Adrenal gland (tissue), 12 donors: ENCODE measurements around the gene HEYL. TPM values are rescaled to one million over a fixed set of nuclear protein-coding genes. Genes with fewer than 3 reads are reported as not detected.
A peak's percentile ranks its signal among the peaks of the same experiment; 100 is the strongest.

Experiments
- DNase-seq, 7 donors: peaks; one replicate each; pipeline ENCODE4 v3.0.0-alpha.2; 2019 to 2020
- H3K27ac ChIP-seq, 5 donors: fragments of 200-600 bp; sonication (generic) in 4 of 5; 1 replicate in 3 of 5; 2 replicates in 2 of 5; pipeline versions ENCODE4 v1.5.1 to v1.8.0; 2016 to 2020; ENCODE audit warnings: mild to moderate bottlenecking in 1 of 5
- H3K27me3 ChIP-seq: fragments of 200-600 bp; 2 replicates; pipeline ENCODE4 v1.8.0; 2021
- H3K36me3 ChIP-seq, 2 donors: fragments of 200-600 bp; replicated peaks in 1 of 2; 1 replicate in 1 of 2; 2 replicates in 1 of 2; pipeline versions ENCODE4 v1.5.1 to v1.8.0; 2018 to 2022
- H3K4me1 ChIP-seq, 2 donors: fragments of 200-600 bp; replicated peaks in 1 of 2; 1 replicate in 1 of 2; 2 replicates in 1 of 2; pipeline versions ENCODE4 v1.5.1 to v1.8.0; 2018 to 2021
- H3K4me3 ChIP-seq, 4 donors: fragments of 200-600 bp; sonication (generic) in 3 of 4; one replicate each; pipeline ENCODE4 v1.5.1; 2016 to 2018
- H3K9me3 ChIP-seq, 3 donors: fragments of 200-600 bp; sonication (generic) in 1 of 3; replicated peaks in 1 of 3; 1 replicate in 2 of 3; 2 replicates in 1 of 3; pipeline versions ENCODE4 v1.5.1 to v1.8.0; 2016 to 2021
- CTCF ChIP-seq, 6 experiments: fragments of 450-650 bp in 4 of 6; fragments of 200-600 bp in 2 of 6; sonication (generic) in 1 of 6; IDR thresholded peaks; 1 replicate in 5 of 6; 2 replicates in 1 of 6; pipeline versions ENCODE4 v1.5.1 to v1.8.0; 2016 to 2021; ENCODE audit warnings: antibody characterized with exemption in 6 of 6, mild to moderate bottlenecking in 2 of 6, moderate library complexity in 1 of 6
- POLR2A ChIP-seq, 2 donors: fragments of 450-650 bp; IDR thresholded peaks; one replicate each; pipeline ENCODE4 v1.6.1; 2017; ENCODE audit warnings: antibody characterized with exemption in 2 of 2, mild to moderate bottlenecking in 2 of 2, moderate library complexity in 1 of 2
- WGBS, 4 donors: extraction: QIAGEN DNeasy Blood & Tissue Kit in 2 of 4; methylation state at CpG; one replicate each; pipeline versions ENCODE4 v1.1.5 to v1.1.7; 2013 to 2017; 5-methylcytosine and 5-hydroxymethylcytosine counted together
- intact Hi-C, 2 donors: fragments of 100-400 bp; cut with DNase I; formaldehyde crosslinking; loops; one replicate each; pipeline versions ENCODE4 v1.14.1 to v1.15.0; 2022 to 2023
- polyA plus RNA-seq, 3 donors: library from polyadenylated mRNA; stranded (reverse); fragments of 200-250 nt in 2 of 3; fragments of 350-450 nt in 1 of 3; fragmentation: Illumina TruSeq in 1 of 3; extraction: RNeasy Lipid Tissue Mini Kit (QIAGEN cat#74804) in 1 of 3; gene quantifications; one replicate each; pipeline ENCODE4 v1.2.3, GENCODE V29; 2013 to 2014
- total RNA-seq, 9 donors: library from RNA; depleted of rRNA in 4 of 9; stranded (reverse); fragments of >200 nt in 4 of 9; fragments of 120-200 nt in 1 of 9; fragmentation: NEBNext Ultra II Directional in 1 of 9; extraction: Animal tissue kit (Norgen Biotek cat#: 25700) in 1 of 9; gene quantifications; one replicate each; pipeline versions ENCODE4 v1.1.0 to v1.2.4, GENCODE V29; 2013 to 2023
- donor health status: healthy with polysubstance abuse.
- donor health status: Bipolar disorder and iron deficiency.
- donor health status: DM: yes; HTN: yes; CAD: no.
- donor health status: DM: no; HTN: no; CAD: no.
- donor health status: DM: no; HTN: no; CAD: no.
- donor health status: DM: yes; HTN: yes; CAD: no.

HEYL gene
- total and polyA plus RNA-seq, 12 donors: 2.4 to 27.7 (median 14.0) TPM

- intact Hi-C loops: no loop called here
- TF ChIP-seq CTCF (IDR thresholded peaks at IDR 0.05) (no peak), POLR2A (IDR thresholded peaks at IDR 0.05) (no peak)
- no peaks in the 10 kb centered on the region for H3K36me3 ChIP-seq
- no peaks in the 10 kb centered on the region for H3K4me1 ChIP-seq
- H3K9me3 ChIP-seq: no peaks in the 10 kb centered on the region
- H3K4me3 ChIP-seq: no peak overlapping the region
- WGBS, 4 donors: 70 to 79% (median 75%) methylated on average over 7 to 8 of the region's 8 CpGs
- no peak for DNase-seq
- H3K27ac ChIP-seq: no peak overlapping the region
- no peaks in the 10 kb centered on the region for H3K27me3 ChIP-seq
Measured at GRCh38 chr1:39615086-39615673, 24.3 kb downstream of the HEYL start.

GRCh38 chr1:39614488-39614887 lies 25.0 kb downstream of the HEYL start:
- no peaks in the 10 kb centered on the region for H3K36me3 ChIP-seq
- no peak overlapping the region for H3K4me3 ChIP-seq
- H3K9me3 ChIP-seq: no peaks in the 10 kb centered on the region
- intact Hi-C loops: no loop called here
- no peaks in the 10 kb centered on the region for H3K27me3 ChIP-seq
- 79 to 93% (median 90%) methylated on average over 6 of the region's 6 CpGs for WGBS, 4 donors
- no peak for TF ChIP-seq CTCF (IDR thresholded peaks at IDR 0.05)
- H3K4me1 ChIP-seq: no peaks in the 10 kb centered on the region
- DNase-seq: no peak
- no peak overlapping the region for H3K27ac ChIP-seq

DNA sequence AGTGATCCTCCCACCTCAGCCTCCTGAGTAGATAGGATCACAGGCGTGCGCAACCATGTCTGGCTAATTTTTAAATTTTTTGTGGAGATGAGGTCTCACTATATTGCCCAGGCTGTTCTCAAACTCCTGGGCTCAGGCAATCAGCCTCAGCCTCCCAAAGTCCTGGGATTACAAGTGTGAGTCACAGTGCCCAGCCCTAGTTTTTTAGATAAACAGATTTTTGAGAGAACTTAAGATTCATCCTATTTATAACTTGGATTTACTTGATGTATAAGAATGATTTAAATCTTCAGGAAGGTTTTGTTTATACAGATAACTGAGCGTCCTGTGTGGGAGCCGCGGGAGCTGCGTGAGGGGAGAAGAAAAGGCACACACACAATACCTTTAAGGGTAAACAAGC lies 26.2 kb downstream of the HEYL start:
- H3K4me3 ChIP-seq: no peak overlapping the region
- DNase-seq: no peak
- WGBS, 4 donors: 67 to 88% (median 85%) methylated on average over 6 of the region's 6 CpGs
- no peak overlapping the region for H3K27ac ChIP-seq
- no peak for TF ChIP-seq POLR2A (IDR thresholded peaks at IDR 0.05)
- no peak for TF ChIP-seq CTCF (IDR thresholded peaks at IDR 0.05)
- no peaks in the 10 kb centered on the region for H3K27me3 ChIP-seq
- intact Hi-C loops: no loop called here
- no peaks in the 10 kb centered on the region for H3K9me3 ChIP-seq
- no peaks in the 10 kb centered on the region for H3K4me1 ChIP-seq
- no peaks in the 10 kb centered on the region for H3K36me3 ChIP-seq

DNA sequence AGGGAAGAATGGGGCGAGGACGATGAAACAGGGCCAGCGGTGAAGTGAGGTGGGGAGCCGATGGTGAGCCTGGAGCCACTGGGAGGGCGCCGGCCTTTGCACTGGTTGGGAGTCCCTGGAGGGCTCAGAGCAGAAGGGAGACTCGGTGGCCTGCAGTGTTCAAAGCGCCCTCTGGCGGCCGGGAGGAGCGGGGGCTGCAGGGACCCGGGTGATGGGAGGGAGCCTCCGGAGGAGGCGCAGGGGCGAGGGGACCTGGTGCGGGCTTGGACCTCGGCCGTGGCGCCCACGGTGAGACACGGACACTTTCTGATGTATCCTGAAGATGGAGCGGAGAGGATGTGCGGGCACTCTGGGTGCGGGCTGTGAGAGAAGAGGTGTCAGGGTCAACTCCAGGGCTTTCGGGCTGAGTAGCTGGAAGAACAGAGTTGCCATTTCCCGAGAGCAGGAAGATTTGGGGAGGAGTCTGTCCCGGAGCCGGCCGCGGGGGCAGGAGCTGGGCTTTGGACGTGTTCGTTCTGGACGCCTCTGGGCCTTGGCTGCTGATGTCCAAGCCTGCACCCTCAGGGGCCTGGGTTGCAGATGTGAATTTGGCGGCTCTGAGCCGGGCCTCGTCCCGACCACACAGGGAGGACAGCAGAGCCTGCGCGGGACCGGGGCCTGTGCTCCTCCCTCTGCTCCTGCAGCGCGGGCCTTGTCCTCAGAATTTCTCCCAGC lies 29.7 kb downstream of the HEYL start:
- 32 to 49% (median 32%) methylated on average over 13 to 42 of the region's 42 CpGs for WGBS, 4 donors
- H3K27ac ChIP-seq: peak overlapping the region in 1 of 5 donors; percentile 44
- no peak overlapping the region for H3K4me3 ChIP-seq

More for the DNA sequence above, 29.7 kb downstream of the HEYL start:
- intact Hi-C loops: loop anchor here (5.0 to 10.0 kb wide), 3 partner anchors 43 to 105 kb away; no protein-coding TSS in a partner anchor
- Histone ChIP-seq H3K9me3 (no peaks in the 10 kb centered on the region), H3K27me3 (no peaks in the 10 kb centered on the region), H3K36me3 (no peaks in the 10 kb centered on the region), H3K4me1 (no peaks in the 10 kb centered on the region)
- TF ChIP-seq CTCF (IDR thresholded peaks at IDR 0.05) (peak in 5 of 6 experiments; percentile 48 to 73 (median 51)), POLR2A (IDR thresholded peaks at IDR 0.05) (no peak)
- DNase-seq: peak in 6 of 7 donors; percentile 36 to 76 (median 53)
